Activated T-helper 1 cell treated with anti-CD3 and anti-CD28 coated beads, Interleukin-2, amount 50 U/mL, for 16 hours (primary cell): ENCODE data around the gene P2RX6.
"Not testable (repeated sequence)": the region's sequence is repeated elsewhere in the genome, so short reads cannot be mapped to it uniquely, and the experiment has no call there.

Experiments used
- DNase-seq, 2 donors: peaks; one replicate each; pipeline ENCODE4 v3.0.0-alpha.2; 2020; ENCODE audit warnings: low read depth in 1 of 2, low spot score in 1 of 2

The P2RX6 gene

DNA sequence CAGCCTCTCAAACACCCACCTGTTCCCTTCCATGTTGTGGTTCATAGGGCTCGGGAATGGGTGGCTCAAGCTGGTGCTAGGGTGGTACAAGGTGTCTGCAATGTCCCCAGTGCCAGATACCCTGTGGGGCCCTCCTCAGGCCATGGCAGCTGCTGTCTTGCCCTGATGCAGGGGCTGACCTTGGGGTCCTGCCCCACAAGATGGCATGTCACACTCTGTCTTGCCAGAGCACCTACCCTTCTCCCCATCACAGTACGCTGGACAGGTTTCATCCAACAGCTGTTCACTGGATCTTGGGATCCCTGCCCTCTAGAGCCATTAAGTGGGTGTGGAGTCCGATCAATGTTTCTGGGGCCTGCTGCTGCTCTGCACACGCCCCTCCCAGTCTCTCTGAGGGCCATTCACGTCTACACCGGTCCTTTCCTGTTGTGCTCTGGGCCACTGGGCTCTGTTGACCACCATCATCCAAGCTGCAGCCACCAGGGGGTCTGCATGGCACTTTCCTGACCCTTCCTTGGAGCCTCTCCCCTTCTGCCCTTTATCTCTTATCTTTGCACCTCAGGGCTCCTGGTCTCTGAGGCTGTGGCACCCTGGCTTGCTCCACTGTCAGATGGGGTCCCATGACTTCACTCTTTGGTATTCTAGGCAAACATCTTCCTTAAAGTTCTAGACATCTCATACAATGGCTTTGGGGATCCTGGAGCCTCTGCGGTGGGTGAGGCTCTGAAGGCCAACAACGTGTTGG lies 37.9 kb downstream of the P2RX6 start:
- DNase-seq: no peak

DNA sequence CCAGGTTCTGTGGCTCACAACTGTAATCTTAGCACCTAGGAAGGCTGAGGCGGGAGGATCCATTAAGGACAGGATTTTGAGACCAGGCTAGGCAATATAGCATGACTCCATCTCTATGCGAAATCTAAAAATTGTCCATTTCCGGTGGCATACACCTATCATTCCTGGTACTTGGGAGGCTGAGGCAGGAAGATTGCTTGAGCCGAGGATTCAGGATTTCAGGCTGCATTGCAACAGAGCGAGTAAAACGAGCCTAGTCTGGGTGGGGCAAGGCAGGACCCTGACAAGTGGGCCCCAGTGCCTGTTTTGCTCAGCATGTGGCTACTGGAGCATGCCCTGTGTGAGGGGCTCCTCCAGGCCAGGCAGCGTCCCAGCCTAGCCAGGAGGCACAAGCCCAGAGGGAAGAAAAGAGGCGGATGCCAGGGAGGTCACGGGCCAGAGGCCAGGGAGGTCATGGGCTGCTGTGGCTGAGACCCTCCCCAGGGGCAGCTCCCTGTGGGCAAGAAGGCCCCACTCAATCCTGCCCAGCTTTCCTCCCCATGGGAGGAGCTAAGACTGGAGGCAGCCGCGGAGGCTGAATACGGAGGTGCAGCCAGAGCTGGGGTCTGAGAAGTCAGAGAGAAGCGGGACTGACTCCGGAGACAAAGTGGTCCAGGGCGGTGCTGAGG lies 39.2 kb downstream of the P2RX6 start:
- no peak for DNase-seq

DNA sequence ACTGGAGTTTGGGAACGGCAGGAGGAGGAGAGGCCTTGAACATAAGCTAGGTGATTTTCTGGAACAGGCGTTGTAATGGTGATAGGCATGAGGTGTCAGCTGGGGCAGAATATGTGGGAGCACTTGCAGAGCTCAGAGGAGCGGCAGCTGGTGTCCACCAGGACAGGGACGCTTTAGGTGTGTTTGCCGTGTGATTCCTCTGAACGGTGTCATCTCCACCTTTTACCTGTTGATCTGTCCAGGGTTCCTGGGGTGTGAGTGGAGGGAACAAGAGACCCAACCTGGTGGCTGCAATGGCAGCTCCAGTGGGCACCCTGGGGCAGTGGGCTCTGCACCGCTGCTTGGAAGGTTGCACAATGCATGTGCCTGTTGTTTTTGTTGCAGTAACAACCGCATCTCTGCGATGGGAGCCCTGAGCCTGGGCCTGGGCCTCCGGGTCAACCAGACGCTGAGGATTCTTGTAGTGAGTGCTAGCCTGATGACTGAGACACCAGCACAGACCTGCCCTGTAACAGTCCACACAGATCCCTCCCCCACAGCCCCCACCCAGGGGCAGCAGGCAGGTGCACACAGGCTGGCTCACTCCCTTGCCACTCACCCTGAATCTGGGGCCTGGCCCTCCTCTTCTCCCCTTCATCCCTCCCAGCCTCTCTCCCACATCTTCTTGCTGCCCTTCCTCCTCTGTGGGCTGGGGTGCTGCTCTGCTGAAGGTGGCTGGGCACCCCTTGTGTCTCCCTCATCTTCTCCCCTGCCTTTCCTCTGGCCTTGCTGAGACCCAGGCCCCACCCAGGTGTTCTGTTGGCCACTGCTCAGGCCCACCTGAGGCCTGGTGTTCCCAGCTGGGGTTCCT lies 40.0 kb downstream of the P2RX6 start:
- no peak for DNase-seq

DNA sequence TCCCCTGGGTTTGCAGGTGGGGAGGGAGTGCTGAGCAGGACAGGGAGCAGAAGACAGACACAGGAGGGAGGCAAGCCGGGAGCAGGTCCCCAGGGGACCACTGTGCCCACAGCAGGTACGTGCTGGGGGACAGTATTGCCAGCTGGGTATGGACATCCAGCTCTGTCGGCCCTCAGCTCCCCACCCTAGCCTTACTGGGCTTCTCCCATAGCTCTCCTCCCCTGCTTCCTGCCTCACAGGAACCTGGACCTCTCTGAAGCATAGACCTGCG lies 40.5 kb downstream of the P2RX6 start:
- no peak for DNase-seq

DNA sequence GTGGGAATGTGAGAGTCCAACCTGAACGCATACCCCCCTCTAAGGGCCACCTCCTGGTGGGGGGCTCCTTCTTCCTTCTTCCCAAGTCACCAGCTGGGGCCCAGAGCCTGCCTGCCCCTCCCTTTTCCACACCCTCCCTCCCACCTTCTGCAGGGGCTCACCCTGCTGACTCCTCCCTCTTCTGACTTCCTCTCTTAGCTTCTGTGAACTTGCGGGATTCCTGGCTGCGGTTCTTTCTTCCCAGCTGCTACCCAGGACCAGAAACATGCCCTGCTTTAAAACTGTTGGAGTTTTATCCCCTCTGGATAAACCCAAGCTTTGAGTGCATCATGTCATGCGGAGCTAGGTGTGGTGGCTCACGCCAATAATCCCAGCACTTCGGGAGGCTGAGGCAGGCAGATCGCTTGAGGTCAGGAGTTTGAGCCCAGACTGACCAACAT lies 40.9 kb downstream of the P2RX6 start:
- DNase-seq: no peak

DNA sequence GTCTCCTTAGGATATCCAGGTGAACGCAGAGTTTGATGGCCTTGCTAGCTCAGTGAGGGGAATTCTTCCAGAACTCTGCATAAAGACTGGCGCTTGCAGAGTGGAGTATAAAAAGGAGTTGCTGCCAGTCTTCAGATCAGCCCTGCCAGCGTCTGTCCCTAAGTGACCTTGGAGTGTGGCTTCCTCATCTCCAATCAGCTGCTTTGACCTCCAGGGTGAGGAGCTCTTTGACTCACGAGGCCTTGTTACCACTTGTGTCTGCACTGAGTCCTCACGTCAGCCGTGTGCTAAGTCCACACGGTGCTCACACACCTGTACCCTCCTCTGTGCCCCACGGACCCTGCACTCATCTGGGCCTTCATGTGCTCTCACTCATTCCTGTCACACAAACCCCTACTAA lies 45.4 kb downstream of the P2RX6 start:
- DNase-seq: not testable (repeated sequence)

DNA sequence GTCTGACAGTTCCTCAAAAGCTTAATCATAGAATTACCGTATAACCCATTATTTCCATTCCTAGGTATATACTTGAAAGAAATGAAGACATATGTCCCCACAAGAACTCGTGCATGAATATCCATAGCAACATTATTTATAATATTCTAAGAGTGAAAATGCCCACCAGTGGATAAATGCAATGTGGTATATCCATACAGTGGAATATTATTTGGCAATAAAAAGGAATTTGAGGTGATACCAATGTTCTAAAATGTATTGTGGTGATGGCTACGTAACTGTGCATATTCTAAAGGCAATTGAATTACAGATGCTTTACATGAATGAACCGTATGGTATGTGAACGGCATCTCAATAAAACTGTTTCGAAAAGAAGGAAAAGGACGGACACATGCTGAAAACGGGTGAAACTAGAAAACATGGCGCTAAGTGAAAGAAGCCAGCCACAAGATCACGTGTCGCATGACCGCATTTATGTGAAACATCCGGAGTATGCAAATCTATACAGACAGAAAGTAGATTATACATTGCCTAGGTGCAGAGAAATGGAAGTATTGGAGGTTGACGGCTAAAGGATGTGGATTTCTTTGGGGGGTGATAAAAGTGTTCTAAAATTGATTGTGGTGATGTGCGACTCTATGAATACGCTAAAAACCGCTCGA lies 46.8 kb downstream of the P2RX6 start:
- not testable (repeated sequence) for DNase-seq

DNA sequence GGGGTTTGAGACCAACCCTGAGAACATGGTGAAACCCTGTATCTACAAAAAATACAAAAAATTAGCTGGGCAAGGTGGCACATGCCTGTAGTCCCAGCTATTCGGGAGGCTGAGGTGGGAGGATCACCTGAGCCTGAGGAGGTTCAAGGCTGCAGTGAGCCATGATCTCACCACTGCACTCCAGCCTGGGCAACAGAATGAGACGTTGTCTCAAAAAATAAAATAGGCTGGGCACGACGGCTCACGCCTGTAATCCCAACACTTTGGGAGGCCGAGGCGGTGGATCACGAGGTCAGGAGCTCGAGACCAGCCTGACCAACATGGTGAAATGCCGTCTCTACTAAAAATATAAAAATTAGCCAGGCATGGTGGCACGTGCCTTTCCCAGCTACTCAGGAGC lies 49.5 kb downstream of the P2RX6 start:
- DNase-seq: not testable (repeated sequence)

DNA sequence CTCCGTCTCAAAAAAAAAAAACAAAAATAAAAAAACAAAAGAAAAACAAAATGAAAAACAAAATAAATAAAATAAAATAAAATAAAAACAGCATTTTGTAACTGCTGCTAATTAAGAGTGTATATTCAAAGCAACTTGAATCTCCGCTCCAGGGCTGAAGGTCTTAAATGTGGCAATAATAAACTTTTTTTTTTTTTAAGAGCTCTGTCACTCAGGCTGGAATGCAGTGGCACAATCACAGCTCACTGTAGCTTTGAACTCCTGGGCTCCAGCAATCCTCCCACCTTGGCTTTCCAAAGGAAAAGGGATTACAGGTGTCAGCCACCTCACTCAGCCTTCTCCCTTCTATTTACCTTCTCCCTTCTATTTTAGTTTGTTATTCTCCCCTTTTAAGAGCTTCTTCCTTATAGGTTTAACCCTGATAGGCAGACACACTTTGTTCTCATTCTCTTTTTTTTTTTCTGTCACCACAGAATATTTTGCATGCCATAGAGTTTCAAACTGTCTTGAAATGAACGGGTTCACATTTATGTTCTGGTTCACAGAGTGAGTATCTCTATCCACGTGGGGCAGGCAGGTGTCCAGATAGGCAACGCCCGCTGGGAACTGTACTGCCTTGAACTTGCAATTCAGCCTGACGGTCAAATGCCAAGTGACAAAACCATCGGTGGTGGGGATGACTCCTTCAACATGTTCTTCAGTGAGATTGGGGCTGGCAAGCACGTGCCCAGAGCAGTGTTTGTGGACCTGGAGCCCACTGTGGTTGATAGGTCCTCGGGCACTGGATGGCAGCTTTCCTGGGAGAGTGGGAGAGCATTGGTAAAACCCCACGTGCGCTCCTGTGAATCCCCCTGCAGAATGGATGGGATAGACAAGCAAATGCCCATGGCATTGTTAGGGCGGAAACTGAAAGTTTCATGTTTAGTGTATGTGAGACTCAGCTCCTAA lies 50.2 kb downstream of the P2RX6 start:
- DNase-seq: no peak

DNA sequence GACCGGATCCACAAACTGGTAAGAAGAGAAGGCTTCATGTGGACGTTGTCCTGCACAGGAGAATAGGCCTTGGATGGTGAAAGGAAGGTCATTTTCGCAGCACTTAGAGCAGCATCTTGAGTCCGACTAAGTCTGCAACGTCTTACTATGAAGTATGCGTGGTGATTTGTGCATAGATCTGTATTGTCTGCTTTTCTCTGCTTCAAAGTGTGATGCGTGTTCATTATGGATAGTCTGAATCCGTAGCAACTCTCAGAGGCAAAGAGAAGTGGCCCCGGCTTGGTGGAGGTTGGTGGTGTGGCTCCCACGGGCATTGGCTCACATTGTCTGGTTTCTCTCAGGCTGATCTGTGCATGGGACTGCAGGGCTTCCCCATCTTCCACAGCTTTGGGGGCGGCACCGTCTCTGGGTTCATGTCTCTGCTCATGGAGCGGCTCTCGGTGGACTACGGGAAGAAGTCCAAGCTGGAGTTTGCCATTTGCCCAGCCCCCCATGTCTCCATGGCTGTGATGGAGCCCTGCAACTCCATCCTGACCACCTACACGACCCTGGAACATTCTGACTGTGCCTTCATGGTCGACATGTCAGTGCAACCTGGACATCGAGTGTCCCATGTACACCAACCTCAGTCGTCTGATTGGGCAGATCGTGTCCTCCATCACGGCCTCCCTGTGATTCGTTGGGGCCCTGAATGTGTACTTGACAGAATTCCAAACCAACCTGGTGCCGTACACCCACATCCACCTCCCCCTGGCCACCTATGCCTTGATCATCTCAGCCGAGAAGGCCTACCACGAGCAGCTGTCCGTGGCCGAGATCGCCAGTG lies 52.3 kb downstream of the P2RX6 start:
- no peak for DNase-seq

DNA sequence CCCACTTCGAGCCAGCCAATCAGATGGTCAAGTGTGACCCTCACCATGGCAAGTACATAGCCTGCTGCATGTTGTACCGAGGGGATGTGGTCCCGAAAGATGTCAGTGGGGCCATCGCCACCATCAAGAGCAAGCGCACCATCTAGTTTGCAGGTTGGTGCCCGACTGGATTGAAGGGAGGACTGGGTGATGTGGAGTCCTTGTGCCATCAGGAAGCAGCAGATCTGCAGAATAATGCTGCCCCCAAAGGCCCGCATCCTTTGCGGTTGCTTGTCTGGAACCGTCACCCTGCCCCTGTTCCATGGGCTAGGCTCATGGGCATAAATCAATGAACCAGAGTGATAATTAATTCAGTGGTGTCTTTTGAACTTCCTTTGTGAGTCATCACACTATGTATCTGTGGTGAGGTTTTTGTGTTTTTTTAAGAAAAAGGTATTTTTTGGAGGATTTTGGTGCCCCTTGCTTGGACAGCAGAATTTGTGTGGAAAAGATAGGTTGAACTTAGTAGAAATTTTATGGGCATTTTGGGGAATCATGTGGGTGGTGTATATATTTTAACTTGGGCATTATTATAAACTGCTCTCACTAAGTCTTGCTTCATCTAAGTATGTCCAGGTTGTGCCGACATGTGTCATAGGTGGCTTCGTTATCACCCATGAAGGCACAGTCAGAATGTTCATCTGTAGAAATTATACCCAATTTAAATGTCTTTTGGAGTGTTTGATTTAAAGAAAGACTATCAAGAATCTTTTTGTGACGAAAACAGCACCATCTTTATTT lies 53.1 kb downstream of the P2RX6 start:
- DNase-seq: no peak

DNA sequence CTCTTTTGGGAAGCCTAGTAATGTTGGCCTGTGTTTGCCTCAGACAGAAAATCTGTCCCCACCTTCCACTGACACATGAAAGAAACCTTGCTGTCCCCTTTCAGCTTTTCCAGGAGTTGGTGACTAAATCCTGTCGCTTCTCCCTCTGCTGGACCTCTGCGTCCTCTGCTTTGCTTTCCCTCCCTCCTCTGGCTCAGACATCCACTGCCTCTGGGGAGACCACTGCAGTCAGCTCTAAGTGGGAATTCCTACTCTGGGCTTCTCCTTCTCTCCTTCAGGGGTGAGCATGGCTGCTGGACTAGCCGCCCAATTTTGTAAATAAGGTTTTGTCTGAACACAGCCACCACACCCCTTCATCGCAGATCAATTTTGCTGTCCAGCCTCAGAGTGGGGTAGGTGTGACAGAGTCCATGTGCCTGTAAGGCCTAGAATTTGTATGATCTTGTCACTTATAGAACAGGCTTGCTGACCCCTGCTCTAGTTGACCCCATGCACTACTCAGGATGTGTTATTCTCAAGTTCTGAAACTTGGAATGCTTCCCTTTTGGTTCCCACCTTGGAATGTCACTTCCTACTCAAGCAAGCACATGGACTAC lies 53.8 kb downstream of the P2RX6 start:
- no peak for DNase-seq

DNA sequence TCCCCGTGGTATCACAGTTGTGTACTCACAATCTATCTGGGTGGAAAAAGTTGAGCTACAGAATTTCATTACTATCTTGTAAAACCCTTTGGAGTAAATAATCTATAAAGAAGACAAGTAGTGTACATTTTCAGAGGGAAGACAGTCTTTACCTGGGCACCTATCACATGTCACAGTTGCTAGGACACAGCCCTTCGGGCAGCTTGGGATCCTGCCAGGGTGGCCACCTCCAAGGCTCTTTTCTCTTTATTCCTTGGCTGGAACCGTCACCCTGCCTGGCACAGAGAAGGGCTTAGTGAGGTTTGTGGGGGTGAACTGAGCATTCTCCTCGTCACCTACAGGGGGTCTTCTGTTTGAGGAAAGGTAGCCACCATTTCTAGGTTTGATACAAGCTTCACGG lies 54.4 kb downstream of the P2RX6 start:
- no peak for DNase-seq

DNA sequence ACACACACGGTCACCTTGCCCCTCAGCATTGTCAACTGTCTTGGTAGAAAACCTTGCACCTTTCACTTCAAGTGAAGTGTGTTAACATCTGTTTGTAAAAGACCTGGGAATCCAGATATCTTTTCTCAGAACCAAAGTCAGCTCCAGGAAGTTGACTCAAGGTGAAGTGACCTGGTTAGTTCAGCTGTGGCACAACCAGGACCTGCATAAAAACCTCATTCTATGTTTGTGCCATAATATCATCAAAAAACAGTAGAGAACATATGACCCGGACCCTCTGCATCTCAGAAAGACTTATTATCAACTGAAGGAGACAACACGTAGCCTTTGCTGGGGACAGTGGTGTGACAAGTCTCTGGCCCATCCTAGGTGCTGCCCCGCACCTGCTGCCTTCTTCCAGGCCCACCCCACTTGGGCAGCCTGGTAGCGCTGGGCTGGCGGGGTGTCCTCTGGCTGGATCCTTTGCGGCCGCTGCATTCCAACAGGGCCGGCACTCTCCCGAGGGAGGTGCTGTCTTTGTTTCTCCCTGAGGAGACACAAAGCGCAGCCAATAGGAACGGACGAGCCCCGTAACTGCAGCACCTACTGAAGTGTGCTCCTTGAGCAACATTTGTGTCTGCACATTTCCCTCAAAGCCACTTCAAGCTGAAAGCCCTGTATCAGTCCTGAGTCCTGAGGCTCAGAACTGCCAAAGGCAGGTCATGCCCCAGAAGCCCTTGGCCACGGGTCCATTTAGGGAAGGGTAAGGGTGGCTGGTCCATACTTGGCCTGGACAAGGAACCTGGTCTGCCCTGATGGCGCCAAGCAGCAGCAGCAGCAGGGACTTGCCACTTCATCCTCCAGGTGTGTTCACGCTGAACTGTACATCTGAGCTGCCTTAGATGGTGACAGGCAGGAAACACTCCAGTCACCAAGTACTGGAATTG lies 56.0 kb downstream of the P2RX6 start:
- no peak for DNase-seq

DNA sequence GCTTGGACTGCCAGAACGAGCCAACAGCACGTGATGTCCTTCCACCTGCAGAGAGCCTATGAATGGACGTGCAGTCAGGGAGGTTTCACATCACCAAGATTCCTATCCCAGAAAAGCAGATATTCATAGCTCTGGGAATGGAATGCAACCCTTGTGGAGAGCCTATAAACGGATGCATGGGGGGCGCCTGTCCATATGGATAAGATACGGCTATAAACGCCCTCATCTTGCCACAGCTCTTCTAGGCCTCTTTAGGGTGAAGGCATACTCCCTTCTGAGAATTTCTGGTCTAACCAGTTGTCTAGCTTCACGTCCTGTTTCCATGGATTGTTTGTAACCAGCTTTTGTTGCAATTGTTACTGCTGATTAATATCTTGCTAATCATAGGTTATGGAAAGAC lies 56.8 kb downstream of the P2RX6 start:
- not testable (repeated sequence) for DNase-seq

DNA sequence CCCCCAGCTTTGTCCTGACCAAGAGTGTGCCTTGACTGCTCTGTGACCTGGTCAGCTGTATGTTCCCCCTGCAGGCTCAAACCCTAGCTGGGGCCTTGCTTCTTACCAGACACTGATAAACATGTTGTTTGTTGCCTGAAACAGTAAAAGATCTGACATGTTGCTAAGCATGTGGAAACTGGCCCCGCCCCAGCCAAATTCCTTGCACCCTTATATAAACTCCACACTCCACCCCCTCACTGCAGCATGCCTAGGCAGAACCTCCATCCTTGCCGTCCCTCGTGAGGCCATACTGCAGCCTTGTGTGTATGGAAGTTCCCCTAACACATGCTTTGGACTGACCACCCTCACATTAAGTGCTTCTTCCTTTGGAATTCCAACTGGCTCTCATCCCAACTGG lies 58.1 kb downstream of the P2RX6 start:
- DNase-seq: no peak

DNA sequence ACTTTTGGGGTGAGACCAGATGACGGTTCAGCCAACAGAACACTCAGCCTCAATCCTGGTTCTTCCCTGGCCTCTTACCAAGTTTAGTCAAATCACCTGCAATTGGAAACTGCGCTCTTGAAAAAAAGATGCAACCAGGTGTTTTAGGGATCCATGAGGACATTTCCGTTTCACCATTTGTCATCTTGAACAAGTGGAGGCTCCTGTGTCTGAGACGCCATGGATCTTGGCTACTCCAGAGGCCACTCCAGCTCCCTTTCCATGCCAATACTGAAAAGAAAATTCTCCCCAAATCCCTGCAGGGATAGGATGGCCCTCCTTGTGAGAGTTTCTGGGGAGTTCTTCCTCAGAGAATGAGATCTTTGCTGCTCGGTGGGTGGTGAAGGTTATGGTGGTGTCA lies 58.5 kb downstream of the P2RX6 start:
- no peak for DNase-seq
